Measurements from ENCODE around the gene CHD9NB. TPM values are rescaled to one million over a fixed set of nuclear protein-coding genes. Genes with fewer than 3 reads are reported as not detected.
A peak's percentile ranks its signal among the peaks of the same experiment; 100 is the strongest.

Gene CHD9NB
- polyA plus RNA-seq, 1 of the 3 experiments (the other 2 are of a cell fraction), result 2.7 TPM

- H3K27me3 ChIP-seq (ENCODE audit: insufficient read depth), result no peaks in the 10 kb centered on the region
- no peak for TF ChIP-seq CHD2 (IDR thresholded peaks at IDR 0.05; ENCODE audit: low read length, partially characterized antibody)
- no peak for TF ChIP-seq GABPA (IDR thresholded peaks at IDR 0.05; ENCODE audit: low read depth)
- no peak for TF ChIP-seq EP300 (IDR thresholded peaks at IDR 0.05; ENCODE audit: borderline replicate concordance in 1 of 2, low read depth in 1 of 2, low read length in 1 of 2)
- TF ChIP-seq USF2 (IDR thresholded peaks at IDR 0.05; ENCODE audit: borderline replicate concordance, low read depth, low read length), result no peak
- peaks cover 63% of the 10 kb centered on the region for H3K79me2 ChIP-seq (ENCODE audit: insufficient read depth)
- no peak overlapping the region for H3K4me3 ChIP-seq (ENCODE audit: low read depth in 2 of 2, low read length in 1 of 2)
- ChIA-PET POLR2A (no interaction called here), CTCF (interaction anchor here (1.0 to 5.3 kb wide), 3 partner anchors 18 to 27 kb away, joined by 3 to 25 read pairs (median 4); partner anchors contain the start of gene CHD9)
- H3K9ac ChIP-seq, result no peak overlapping the region
- H4K20me1 ChIP-seq (ENCODE audit: insufficient read depth), result no peaks in the 10 kb centered on the region
- H2AFZ ChIP-seq (ENCODE audit: low read depth), result no peak overlapping the region
- H3K4me2 ChIP-seq, result no peak overlapping the region
- WGBS (ENCODE audit: low lambda C conversion rate), result 94% methylated on average over 6 of the region's 6 CpGs
- peaks cover 6 to 8% of the 10 kb centered on the region in 2 experiments; a peak in 3 of 4 replicates for H3K4me1 ChIP-seq (ENCODE audit: control insufficient read depth in 1 of 2, insufficient read depth in 2 of 2, low read depth in 1 of 2, low read length in 1 of 2)
- H3K9me3 ChIP-seq, result no peaks in the 10 kb centered on the region
- H3K36me3 ChIP-seq (replicated peaks in 1 of 2; ENCODE audit: control insufficient read depth in 1 of 2, insufficient read depth in 2 of 2, low read length in 1 of 2), result no peaks in the 10 kb centered on the region
- no peaks in the 10 kb centered on the region for H3K9me2 ChIP-seq
- DNase-seq, result no peak
- no peaks in the 10 kb centered on the region for H3F3A ChIP-seq (replicated peaks; ENCODE audit: insufficient read depth)
- H3K27ac ChIP-seq (ENCODE audit: low read depth in 2 of 2, low read length in 1 of 2), result peak overlapping the region in 1 of 2 experiments; percentile 2; a peak in 1 of 4 replicates
These were observed 20.3 kb upstream of the CHD9NB start for GRCh38 chr16:53073022-53073421.

- peak overlapping the region in 1 of 2 experiments; percentile 26; a peak in 2 of 4 replicates for H3K4me3 ChIP-seq (ENCODE audit: low read depth in 2 of 2, low read length in 1 of 2)
- peaks cover 62% of the 10 kb centered on the region for H3K79me2 ChIP-seq (ENCODE audit: insufficient read depth)
- H3K9ac ChIP-seq, result no peak overlapping the region
- CTCF ChIA-PET, result interaction anchor here (0.6 to 5.3 kb wide), 4 partner anchors 17 to 1209 kb away, joined by 3 to 25 read pairs (median 4); partner anchors contain the start of gene CHD9
- H3K27ac ChIP-seq (ENCODE audit: low read depth in 2 of 2, low read length in 1 of 2), result peak overlapping the region; percentile 48 to 94
- 0 out of 2 replicates have a peak, but pooled peaks have one; percentile 20 for TF ChIP-seq NFIC (IDR thresholded peaks at IDR 0.05; ENCODE audit: borderline replicate concordance)
- no peak for TF ChIP-seq ELF1 (IDR thresholded peaks at IDR 0.05)
- no peak for TF ChIP-seq USF2 (IDR thresholded peaks at IDR 0.05; ENCODE audit: borderline replicate concordance, low read depth, low read length)
- TF ChIP-seq TCF12 (IDR thresholded peaks at IDR 0.05), result 0 out of 2 replicates have a peak, but pooled peaks have one; percentile 11
- TF ChIP-seq RAD21 (IDR thresholded peaks at IDR 0.05; ENCODE audit: low read length), result no peak
- TF ChIP-seq EP300 (IDR thresholded peaks at IDR 0.05; ENCODE audit: borderline replicate concordance in 1 of 2, low read depth in 1 of 2, low read length in 1 of 2), result peak in 1 of 2 experiments; percentile 27; a peak in 1 of 4 replicates
- TF ChIP-seq MXI1 (IDR thresholded peaks at IDR 0.05; ENCODE audit: low read depth, low read length), result peak; percentile 51; the same call in 1 of the 2 replicates
- no peaks in the 10 kb centered on the region for H3K9me2 ChIP-seq
- H4K20me1 ChIP-seq (ENCODE audit: insufficient read depth), result no peaks in the 10 kb centered on the region
- H3K9me3 ChIP-seq, result no peaks in the 10 kb centered on the region
- H3K27me3 ChIP-seq (ENCODE audit: insufficient read depth), result no peaks in the 10 kb centered on the region
- H3K4me2 ChIP-seq, result peak overlapping the region; percentile 50; the same call in 1 of the 2 replicates
- no peaks in the 10 kb centered on the region for H3F3A ChIP-seq (replicated peaks; ENCODE audit: insufficient read depth)
- no peak overlapping the region for H2AFZ ChIP-seq (ENCODE audit: low read depth)
- peak; percentile 64 for DNase-seq
- POLR2A ChIA-PET, result interaction anchor here (0.7 to 1.3 kb wide), 3 partner anchors 17 to 58 kb away, joined by 4 to 6 read pairs (median 6); partner anchors contain the start of gene CHD9
- 33% methylated on average over 6 of the region's 6 CpGs for WGBS (ENCODE audit: low lambda C conversion rate)
- H3K4me1 ChIP-seq (ENCODE audit: control insufficient read depth in 1 of 2, insufficient read depth in 2 of 2, low read depth in 1 of 2, low read length in 1 of 2), result peaks cover 6 to 8% of the 10 kb centered on the region in 2 experiments; a peak in 3 of 4 replicates
- no peaks in the 10 kb centered on the region for H3K36me3 ChIP-seq (replicated peaks in 1 of 2; ENCODE audit: control insufficient read depth in 1 of 2, insufficient read depth in 2 of 2, low read length in 1 of 2)
These were observed 19.1 kb upstream of the CHD9NB start for GRCh38 chr16:53071748-53072301.
